Measurements from ENCODE around the gene PIK3CD.

The PIK3CD gene

GRCh38 chr1:9630331-9631111 is 21.0 kb upstream of the PIK3CD start:
- no peak for DNase-seq (ENCODE audit: low spot score in 2 of 2)
- no peaks in the 10 kb centered on the region for H3K27me3 ChIP-seq (ENCODE audit: low read depth)
- no peaks in the 10 kb centered on the region for H3K36me3 ChIP-seq (replicated peaks)
- H3K4me1 ChIP-seq, result peaks cover 4% of the 10 kb centered on the region
- H3K4me3 ChIP-seq, result no peak overlapping the region
- no peaks in the 10 kb centered on the region; the same call in 1 of the 2 replicates for H3K9me3 ChIP-seq
- in situ Hi-C loops (cut with MboI; ENCODE audit: low sequenced_read_pairs), result loop anchor here (5.0 kb wide), 1 partner anchor 237 kb away; no protein-coding TSS in a partner anchor

- in situ Hi-C loops (cut with MboI; ENCODE audit: low sequenced_read_pairs), result loop anchor here (5.0 kb wide), 1 partner anchor 236 kb away; no protein-coding TSS in a partner anchor
- H3K4me1 ChIP-seq, result peaks cover 4% of the 10 kb centered on the region
These were observed 19.9 kb upstream of the PIK3CD start for GRCh38 chr1:9631613-9632012.

GRCh38 chr1:9633493-9633892 is 18.0 kb upstream of the PIK3CD start:
- Histone ChIP-seq H3K36me3 (replicated peaks) (no peaks in the 10 kb centered on the region), H3K9me3 (no peaks in the 10 kb centered on the region; the same call in 1 of the 2 replicates), H3K4me3 (no peak overlapping the region), H3K27me3 (ENCODE audit: low read depth) (no peaks in the 10 kb centered on the region), H3K4me1 (no peaks in the 10 kb centered on the region)
- in situ Hi-C loops (cut with MboI; ENCODE audit: low sequenced_read_pairs), result loop anchor here (5.0 kb wide), 1 partner anchor 234 kb away; no protein-coding TSS in a partner anchor
- no peak for DNase-seq (ENCODE audit: low spot score in 2 of 2)

More at GRCh38 chr1:9631613-9632012, 19.9 kb upstream of the PIK3CD start:
- Histone ChIP-seq H3K9me3 (no peaks in the 10 kb centered on the region; the same call in 1 of the 2 replicates), H3K36me3 (replicated peaks) (no peaks in the 10 kb centered on the region), H3K27me3 (ENCODE audit: low read depth) (no peaks in the 10 kb centered on the region), H3K4me3 (no peak overlapping the region)
- DNase-seq (ENCODE audit: low spot score in 2 of 2), result no peak

- Histone ChIP-seq H3K9me3 (no peaks in the 10 kb centered on the region; the same call in 1 of the 2 replicates), H3K27me3 (ENCODE audit: low read depth) (no peaks in the 10 kb centered on the region), H3K4me1 (no peaks in the 10 kb centered on the region), H3K36me3 (replicated peaks) (no peaks in the 10 kb centered on the region), H3K4me3 (no peak overlapping the region)
- no peak for DNase-seq (ENCODE audit: low spot score in 2 of 2)
- in situ Hi-C loops (cut with MboI; ENCODE audit: low sequenced_read_pairs), result loop anchor here (5.0 kb wide), 1 partner anchor 233 kb away; no protein-coding TSS in a partner anchor
These were observed 16.9 kb upstream of the PIK3CD start for GRCh38 chr1:9634582-9634981.

- H3K4me1 ChIP-seq, result no peaks in the 10 kb centered on the region
- no peak overlapping the region for H3K4me3 ChIP-seq
- no peaks in the 10 kb centered on the region for H3K36me3 ChIP-seq (replicated peaks)
- H3K27me3 ChIP-seq (ENCODE audit: low read depth), result no peaks in the 10 kb centered on the region
- DNase-seq (ENCODE audit: low spot score in 2 of 2), result no peak
- H3K9me3 ChIP-seq, result no peaks in the 10 kb centered on the region; the same call in 1 of the 2 replicates
- in situ Hi-C loops (cut with MboI; ENCODE audit: low sequenced_read_pairs), result no loop called here
These were observed 12.3 kb upstream of the PIK3CD start for GRCh38 chr1:9639227-9639626.

GRCh38 chr1:9643351-9644256 is 7.9 kb upstream of the PIK3CD start:
- no peaks in the 10 kb centered on the region for H3K9me3 ChIP-seq
- H3K4me1 ChIP-seq, result no peaks in the 10 kb centered on the region
- H3K4me3 ChIP-seq, result no peak overlapping the region
- no peak for DNase-seq (ENCODE audit: low spot score in 2 of 2)
- H3K36me3 ChIP-seq (replicated peaks), result no peaks in the 10 kb centered on the region
- in situ Hi-C loops (cut with MboI; ENCODE audit: low sequenced_read_pairs), result no loop called here
- no peaks in the 10 kb centered on the region for H3K27me3 ChIP-seq (ENCODE audit: low read depth)

GRCh38 chr1:9646037-9646436 is 5.5 kb upstream of the PIK3CD start:
- no peak for DNase-seq (ENCODE audit: low spot score in 2 of 2)
- H3K27me3 ChIP-seq (ENCODE audit: low read depth), result peaks cover 11% of the 10 kb centered on the region
- H3K36me3 ChIP-seq (replicated peaks), result no peaks in the 10 kb centered on the region
- H3K4me1 ChIP-seq, result peaks cover 3% of the 10 kb centered on the region
- H3K4me3 ChIP-seq, result no peak overlapping the region
- in situ Hi-C loops (cut with MboI; ENCODE audit: low sequenced_read_pairs), result no loop called here
- H3K9me3 ChIP-seq, result no peaks in the 10 kb centered on the region

- Histone ChIP-seq H3K36me3 (replicated peaks) (no peaks in the 10 kb centered on the region), H3K4me3 (no peak overlapping the region), H3K9me3 (no peaks in the 10 kb centered on the region), H3K27me3 (ENCODE audit: low read depth) (peaks cover 33% of the 10 kb centered on the region), H3K4me1 (peaks cover 3% of the 10 kb centered on the region)
- no peak for DNase-seq (ENCODE audit: low spot score in 2 of 2)
- in situ Hi-C loops (cut with MboI; ENCODE audit: low sequenced_read_pairs), result no loop called here
These were observed 3.4 kb upstream of the PIK3CD start for GRCh38 chr1:9648171-9648570.

- no peaks in the 10 kb centered on the region for H3K9me3 ChIP-seq
- no peak overlapping the region for H3K4me3 ChIP-seq
- no peaks in the 10 kb centered on the region for H3K36me3 ChIP-seq (replicated peaks)
- in situ Hi-C loops (cut with MboI; ENCODE audit: low sequenced_read_pairs), result no loop called here
- peaks cover 48% of the 10 kb centered on the region for H3K27me3 ChIP-seq (ENCODE audit: low read depth)
- DNase-seq (ENCODE audit: low spot score in 2 of 2), result peak; percentile 39 to 40
- H3K4me1 ChIP-seq, result peaks cover 3% of the 10 kb centered on the region
These were observed 1.8 kb upstream of the PIK3CD start for GRCh38 chr1:9649769-9650168.

GRCh38 chr1:9651220-9651564 is 339 bp upstream of the PIK3CD start:
- Histone ChIP-seq H3K4me1 (peaks cover 3% of the 10 kb centered on the region), H3K36me3 (replicated peaks) (no peaks in the 10 kb centered on the region), H3K4me3 (no peak overlapping the region), H3K27me3 (ENCODE audit: low read depth) (peaks cover 48% of the 10 kb centered on the region), H3K9me3 (no peaks in the 10 kb centered on the region)
- in situ Hi-C loops (cut with MboI; ENCODE audit: low sequenced_read_pairs), result no loop called here
- no peak for DNase-seq (ENCODE audit: low spot score in 2 of 2)

GRCh38 chr1:9652379-9653209 is 1.1 kb downstream of the PIK3CD start:
- peak overlapping the region; percentile 15 for H3K4me3 ChIP-seq
- H3K36me3 ChIP-seq (replicated peaks), result no peaks in the 10 kb centered on the region
- no peak for DNase-seq (ENCODE audit: low spot score in 2 of 2)
- peaks cover 3% of the 10 kb centered on the region for H3K4me1 ChIP-seq
- H3K27me3 ChIP-seq (ENCODE audit: low read depth), result peaks cover 48% of the 10 kb centered on the region
- in situ Hi-C loops (cut with MboI; ENCODE audit: low sequenced_read_pairs), result no loop called here
- no peaks in the 10 kb centered on the region for H3K9me3 ChIP-seq

- peaks cover 3% of the 10 kb centered on the region for H3K4me1 ChIP-seq
- no peak overlapping the region for H3K4me3 ChIP-seq
- H3K27me3 ChIP-seq (ENCODE audit: low read depth), result peaks cover 48% of the 10 kb centered on the region
- no peak for DNase-seq (ENCODE audit: low spot score in 2 of 2)
- H3K36me3 ChIP-seq (replicated peaks), result no peaks in the 10 kb centered on the region
- no peaks in the 10 kb centered on the region for H3K9me3 ChIP-seq
- in situ Hi-C loops (cut with MboI; ENCODE audit: low sequenced_read_pairs), result no loop called here
These were observed 1.6 kb downstream of the PIK3CD start for GRCh38 chr1:9653210-9653490.

GRCh38 chr1:9653491-9654050 is 2.0 kb downstream of the PIK3CD start:
- in situ Hi-C loops (cut with MboI; ENCODE audit: low sequenced_read_pairs), result no loop called here
- Histone ChIP-seq H3K4me1 (peaks cover 3% of the 10 kb centered on the region), H3K4me3 (no peak overlapping the region), H3K27me3 (ENCODE audit: low read depth) (peaks cover 48% of the 10 kb centered on the region), H3K36me3 (replicated peaks) (no peaks in the 10 kb centered on the region), H3K9me3 (no peaks in the 10 kb centered on the region)
- no peak for DNase-seq (ENCODE audit: low spot score in 2 of 2)

All from HAP-1 (cell line).